GM19035 (cell line): ENCODE data around the gene XRCC5.

Experiments
- ATAC-seq: cut with Tn5 transposase; IDR thresholded peaks from one replicate; pipeline ENCODE4 v1.9.1; 2021; ENCODE audit not compliant: unreplicated experiment

XRCC5 gene

GRCh38 chr2:216222650-216223352 is 113.7 kb downstream of the XRCC5 start:
- ATAC-seq, result peak; percentile 62

- ATAC-seq, result no peak
Observed at GRCh38 chr2:216224388-216224787, 115.2 kb downstream of the XRCC5 start.

GRCh38 chr2:216229277-216229914 is 120.2 kb downstream of the XRCC5 start:
- ATAC-seq, result no peak

GRCh38 chr2:216231867-216232266 is 122.7 kb downstream of the XRCC5 start:
- no peak for ATAC-seq

- ATAC-seq, result no peak
Observed at GRCh38 chr2:216232721-216233120, 123.6 kb downstream of the XRCC5 start.

GRCh38 chr2:216233281-216233995 is 124.3 kb downstream of the XRCC5 start:
- no peak for ATAC-seq

GRCh38 chr2:216234106-216234505 is 125.0 kb downstream of the XRCC5 start:
- no peak for ATAC-seq

- no peak for ATAC-seq
Observed at GRCh38 chr2:216235462-216235861, 126.3 kb downstream of the XRCC5 start.

- no peak for ATAC-seq
Observed at GRCh38 chr2:216235896-216236295, 126.7 kb downstream of the XRCC5 start.

GRCh38 chr2:216236486-216236885 is 127.3 kb downstream of the XRCC5 start:
- ATAC-seq, result no peak

- ATAC-seq, result no peak
Observed at GRCh38 chr2:216242365-216242764, 133.2 kb downstream of the XRCC5 start.

- ATAC-seq, result no peak
Observed at GRCh38 chr2:216243026-216243425, 133.9 kb downstream of the XRCC5 start.

GRCh38 chr2:216245391-216245975 is 136.3 kb downstream of the XRCC5 start:
- ATAC-seq, result no peak

- no peak for ATAC-seq
Observed at GRCh38 chr2:216246766-216247165, 137.6 kb downstream of the XRCC5 start.
